GM18868 (cell line): Measurements from ENCODE around the gene MPP3.

Experiments
- ATAC-seq: cut with Tn5 transposase; IDR thresholded peaks from one replicate; pipeline ENCODE4 v1.9.1; 2021; ENCODE audit warnings: mild to moderate bottlenecking, moderate library complexity; ENCODE audit not compliant: unreplicated experiment

MPP3 gene

GRCh38 chr17:43832168-43832975, 574 bp downstream of the MPP3 start:
- ATAC-seq: no peak

- ATAC-seq: no peak
Observed at GRCh38 chr17:43831633-43832032, 1.3 kb downstream of the MPP3 start.

GRCh38 chr17:43830510-43831140, 2.3 kb downstream of the MPP3 start:
- ATAC-seq: no peak

GRCh38 chr17:43829738-43830137, 3.2 kb downstream of the MPP3 start:
- no peak for ATAC-seq

GRCh38 chr17:43827596-43827995, 5.3 kb downstream of the MPP3 start:
- no peak for ATAC-seq

GRCh38 chr17:43826206-43826605, 6.7 kb downstream of the MPP3 start:
- ATAC-seq: no peak

- ATAC-seq: no peak
Observed at GRCh38 chr17:43825567-43825966, 7.4 kb downstream of the MPP3 start.

- ATAC-seq: no peak
Observed at GRCh38 chr17:43823350-43824084, 9.4 kb downstream of the MPP3 start.

GRCh38 chr17:43822570-43823190, 10.3 kb downstream of the MPP3 start:
- no peak for ATAC-seq

GRCh38 chr17:43820759-43821158, 12.2 kb downstream of the MPP3 start:
- no peak for ATAC-seq

GRCh38 chr17:43818966-43819365, 14.0 kb downstream of the MPP3 start:
- no peak for ATAC-seq

GRCh38 chr17:43817826-43818225, 15.1 kb downstream of the MPP3 start:
- ATAC-seq: no peak

- no peak for ATAC-seq
Observed at GRCh38 chr17:43816336-43817320, 16.3 kb downstream of the MPP3 start.

GRCh38 chr17:43814714-43815113, 18.2 kb downstream of the MPP3 start:
- ATAC-seq: no peak

- no peak for ATAC-seq
Observed at GRCh38 chr17:43814026-43814425, 18.9 kb downstream of the MPP3 start.

GRCh38 chr17:43813386-43813785, 19.6 kb downstream of the MPP3 start:
- ATAC-seq: no peak

- no peak for ATAC-seq
Observed at GRCh38 chr17:43812396-43813265, 20.3 kb downstream of the MPP3 start.

GRCh38 chr17:43810823-43811222, 22.1 kb downstream of the MPP3 start:
- no peak for ATAC-seq

- no peak for ATAC-seq
Observed at GRCh38 chr17:43810226-43810715, 22.7 kb downstream of the MPP3 start.
